RWPE2 (cell line): ENCODE data around the gene C4orf36.

ENCODE experiments used
- ATAC-seq: fragments of 200-7000 bp; cut with Tn5 transposase; 3 replicates; pipeline ENCODE4 v1.9.1; 2021; ENCODE audit warnings: low read depth
- DNase-seq: peaks from one replicate; pipeline ENCODE4 v3.0.0-alpha.2; 2020; ENCODE audit warnings: low spot score
- H3K27ac ChIP-seq: fragments of 450-650 bp; 2 replicates; pipeline ENCODE4 v1.5.1; 2017; ENCODE audit warnings: mild to moderate bottlenecking; ENCODE audit not compliant: poor library complexity, severe bottlenecking
- H3K27me3 ChIP-seq: fragments of 250-450 bp; sonication (Bioruptor Pico); 2 replicates; pipeline ENCODE4 v1.5.1; 2021; ENCODE audit warnings: mild to moderate bottlenecking, moderate library complexity; ENCODE audit not compliant: insufficient read depth, poor library complexity, severe bottlenecking
- H3K36me3 ChIP-seq: fragments of 250-450 bp; sonication (Bioruptor Pico); 2 replicates; pipeline ENCODE4 v1.5.1; 2020; ENCODE audit warnings: low read depth, mild to moderate bottlenecking, moderate library complexity
- H3K4me1 ChIP-seq: fragments of 250-450 bp; sonication (Bioruptor Pico); 2 replicates; pipeline ENCODE4 v1.5.1; 2021; ENCODE audit warnings: mild to moderate bottlenecking, moderate library complexity; ENCODE audit not compliant: insufficient read depth, poor library complexity, severe bottlenecking
- H3K4me3 ChIP-seq: fragments of 250-450 bp; sonication (Bioruptor Pico); 2 replicates; pipeline ENCODE4 v1.5.1; 2021; ENCODE audit warnings: mild to moderate bottlenecking, moderate library complexity; ENCODE audit not compliant: severe bottlenecking
- H3K9me3 ChIP-seq: fragments of 250-450 bp; sonication (Bioruptor Pico); 2 replicates; pipeline ENCODE4 v1.5.1; 2021; ENCODE audit warnings: mild to moderate bottlenecking, moderate library complexity; ENCODE audit not compliant: severe bottlenecking
- CTCF ChIP-seq: fragments of 450-650 bp; IDR thresholded peaks from one replicate; pipeline ENCODE4 v1.5.1; 2017; ENCODE audit warnings: mild to moderate bottlenecking, moderate library complexity; ENCODE audit not compliant: poor library complexity, severe bottlenecking

The C4orf36 gene

DNA sequence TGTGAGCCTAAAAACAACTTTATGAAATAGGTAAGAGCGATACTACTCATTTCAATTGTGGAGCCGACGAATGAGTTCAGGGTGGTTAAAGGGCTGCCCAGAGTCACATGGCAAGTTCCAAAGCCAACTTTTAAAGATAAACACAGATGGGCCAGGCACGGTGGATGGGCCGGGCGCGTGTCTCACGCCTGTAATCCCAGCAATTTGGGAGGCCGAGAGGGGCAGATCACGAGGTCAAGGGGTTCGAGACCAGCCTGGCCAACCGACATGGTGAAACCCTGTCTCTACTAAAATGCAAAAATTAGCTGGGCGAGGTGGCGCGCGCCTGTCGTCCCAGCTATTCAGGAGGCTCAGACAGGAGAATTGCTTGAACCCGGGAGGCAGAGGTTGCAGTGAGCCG, 914 bp upstream of the C4orf36 start:
- Histone ChIP-seq H3K9me3 (no peaks in the 10 kb centered on the region), H3K27ac (no peak overlapping the region), H3K27me3 (no peaks in the 10 kb centered on the region), H3K4me1 (peaks cover 8% of the 10 kb centered on the region), H3K36me3 (no peaks in the 10 kb centered on the region), H3K4me3 (no peak overlapping the region)
- no peak for TF ChIP-seq CTCF
- DNase-seq (no peak), ATAC-seq (no peak)

- no peak for TF ChIP-seq CTCF
- peaks cover 8% of the 10 kb centered on the region for H3K4me1 ChIP-seq
- H3K4me3 ChIP-seq, result peak overlapping the region; percentile 53
- no peaks in the 10 kb centered on the region for H3K36me3 ChIP-seq
- no peaks in the 10 kb centered on the region for H3K9me3 ChIP-seq
- DNase-seq (no peak), ATAC-seq (no peak; the same call in 2 of the 3 replicates)
- peak overlapping the region; percentile 84 for H3K27ac ChIP-seq
- no peaks in the 10 kb centered on the region for H3K27me3 ChIP-seq
Observed at GRCh38 chr4:86892636-86892960, 376 bp upstream of the C4orf36 start.

- ATAC-seq (no peak), DNase-seq (no peak)
- Histone ChIP-seq H3K9me3 (no peaks in the 10 kb centered on the region), H3K4me1 (peaks cover 8% of the 10 kb centered on the region), H3K27me3 (no peaks in the 10 kb centered on the region), H3K4me3 (no peak overlapping the region), H3K36me3 (no peaks in the 10 kb centered on the region), H3K27ac (peak overlapping the region; percentile 84)
- no peak for TF ChIP-seq CTCF
Observed at GRCh38 chr4:86890790-86891189, 1.4 kb downstream of the C4orf36 start.

- DNase-seq, result no peak
- H3K27me3 ChIP-seq, result no peaks in the 10 kb centered on the region
- no peaks in the 10 kb centered on the region for H3K36me3 ChIP-seq
- H3K27ac ChIP-seq, result no peak overlapping the region
- ATAC-seq, result no peak
- H3K4me1 ChIP-seq, result no peaks in the 10 kb centered on the region
- no peak overlapping the region for H3K4me3 ChIP-seq
- TF ChIP-seq CTCF, result no peak
- H3K9me3 ChIP-seq, result peaks cover 10% of the 10 kb centered on the region
Observed at GRCh38 chr4:86879641-86880040, 12.6 kb downstream of the C4orf36 start.

DNA sequence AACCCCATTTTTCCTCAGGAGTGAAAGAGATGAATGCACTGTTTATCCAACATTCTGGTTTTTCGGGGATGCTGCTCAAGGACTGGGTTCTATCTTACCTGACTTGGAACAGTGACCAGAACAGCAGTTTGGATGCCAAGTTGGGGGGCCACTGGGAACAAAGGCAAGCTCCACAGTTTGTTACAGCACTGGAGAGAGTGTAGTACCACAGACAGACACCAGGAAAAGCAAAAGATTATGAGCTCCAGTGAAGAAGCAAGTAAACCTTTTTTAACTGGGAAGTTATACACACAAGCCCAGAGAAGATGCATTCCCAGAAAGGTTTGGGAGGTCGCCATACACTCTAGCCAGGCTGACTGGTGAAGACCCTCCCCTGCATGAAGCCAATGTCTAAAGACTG, 13.6 kb downstream of the C4orf36 start:
- Histone ChIP-seq H3K4me1 (no peaks in the 10 kb centered on the region), H3K9me3 (peaks cover 10% of the 10 kb centered on the region), H3K4me3 (no peak overlapping the region), H3K27ac (no peak overlapping the region), H3K36me3 (no peaks in the 10 kb centered on the region), H3K27me3 (no peaks in the 10 kb centered on the region)
- TF ChIP-seq CTCF, result no peak
- DNase-seq, result no peak
- ATAC-seq, result no peak
